Common myeloid progenitor, CD34-positive (primary cell): ENCODE results near the gene GRIN3A.

Experiments
- CTCF ChIA-PET: fragments of 350-600 bp; sonication (Branson Sonifier 250); formaldehyde crosslinking; loops from one replicate; lab custom pipeline; 2021; ENCODE audit warnings: antibody characterized with exemption; lab: Charles Lee
- POLR2A ChIA-PET: fragments of 350-600 bp; sonication (Branson Sonifier 250); formaldehyde crosslinking; loops from one replicate; lab custom pipeline; 2021; ENCODE audit warnings: antibody characterized with exemption; lab: Charles Lee
- DNase-seq, 3 donors: peaks; one replicate each; pipeline versions ENCODE4 v3.0.0 to v3.0.0-alpha.2; 2013
- H3K27ac ChIP-seq, 2 experiments: 1 replicate in 1 of 2; 2 replicates in 1 of 2; pipeline ENCODE4 v1.7.0; 2013; ENCODE audit warnings: inconsistent platforms in 2 of 2, low read length in 2 of 2, mild to moderate bottlenecking in 2 of 2, low read depth in 1 of 2, moderate library complexity in 1 of 2; ENCODE audit not compliant: severe bottlenecking in 2 of 2, insufficient read depth in 1 of 2, poor library complexity in 1 of 2
- H3K27me3 ChIP-seq, 5 experiments: replicated peaks in 2 of 5; 1 replicate in 3 of 5; 2 replicates in 2 of 5; pipeline versions ENCODE4 v1.6.1 to v1.7.0; 2013; ENCODE audit warnings: low read length in 4 of 5, mild to moderate bottlenecking in 2 of 5, moderate library complexity in 2 of 5, inconsistent platforms in 1 of 5; ENCODE audit not compliant: insufficient read depth in 5 of 5, control insufficient read depth in 4 of 5
- H3K36me3 ChIP-seq, 4 experiments: 1 replicate in 2 of 4; 2 replicates in 2 of 4; pipeline versions ENCODE4 v1.6.1 to v1.7.0; 2013; ENCODE audit warnings: low read length in 3 of 4, control low read depth in 1 of 4, mild to moderate bottlenecking in 1 of 4; ENCODE audit not compliant: control insufficient read depth in 4 of 4, insufficient read depth in 4 of 4
- H3K4me1 ChIP-seq, 4 experiments: 1 replicate in 3 of 4; 2 replicates in 1 of 4; pipeline versions ENCODE4 v1.6.1 to v1.7.1; 2013; ENCODE audit warnings: low read length in 3 of 4, mild to moderate bottlenecking in 3 of 4, control low read depth in 1 of 4, inconsistent platforms in 1 of 4, moderate library complexity in 1 of 4; ENCODE audit not compliant: control insufficient read depth in 4 of 4, insufficient read depth in 4 of 4; ENCODE audit errors: control extremely low read depth in 1 of 4
- H3K4me3 ChIP-seq, 7 experiments: 1 replicate in 4 of 7; 2 replicates in 3 of 7; pipeline versions ENCODE4 v1.5.1 to v1.7.0; 2013; ENCODE audit warnings: mild to moderate bottlenecking in 7 of 7, low read length in 6 of 7, moderate library complexity in 6 of 7, inconsistent platforms in 2 of 7, low read depth in 2 of 7, control low read depth in 1 of 7; ENCODE audit not compliant: insufficient read depth in 4 of 7, control insufficient read depth in 1 of 7; ENCODE audit errors: extremely low read depth in 1 of 7
- H3K9me3 ChIP-seq, 5 experiments: 1 replicate in 4 of 5; 2 replicates in 1 of 5; pipeline versions ENCODE4 v1.6.1 to v1.7.1; 2013; ENCODE audit warnings: low read length in 4 of 5, mild to moderate bottlenecking in 2 of 5, inconsistent platforms in 1 of 5, low read depth in 1 of 5, moderate library complexity in 1 of 5; ENCODE audit not compliant: control insufficient read depth in 4 of 5, insufficient read depth in 2 of 5; ENCODE audit errors: control extremely low read depth in 1 of 5
- WGBS: methylation state at CpG from one replicate; pipeline ENCODE4 v1.1.5; 2013; ENCODE audit not compliant: insufficient coverage; 5-methylcytosine and 5-hydroxymethylcytosine counted together

Gene GRIN3A

DNA sequence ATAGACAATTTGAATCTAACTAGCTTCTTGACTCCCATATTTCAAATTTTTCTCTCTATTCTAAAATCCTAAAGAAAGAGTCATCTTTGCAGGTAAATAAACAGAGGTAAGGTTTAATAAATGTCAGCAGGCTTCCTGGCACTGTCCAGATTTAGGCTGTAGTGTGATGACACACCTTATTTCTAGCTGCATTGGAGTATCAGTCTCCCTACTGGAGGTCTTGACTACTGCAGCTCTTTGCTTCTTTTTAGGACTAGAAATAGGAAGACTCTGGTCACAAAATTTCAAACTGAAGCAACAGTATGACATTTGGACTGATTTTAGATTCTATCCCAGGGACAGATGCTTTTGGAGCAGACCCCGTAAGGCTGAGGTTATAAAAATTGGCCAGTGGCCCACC, 103.0 kb downstream of the GRIN3A start:
- H3K27me3 ChIP-seq = peaks cover 0 to 2% (median 0%) of the 10 kb centered on the region in 5 experiments
- POLR2A ChIA-PET = interaction anchor here (1.0 kb wide), 1 partner anchor 9 kb away, joined by 3 read pairs; no protein-coding TSS in a partner anchor
- CTCF ChIA-PET = interaction anchor here (1.4 kb wide), 1 partner anchor 9 kb away, joined by 7 read pairs; no protein-coding TSS in a partner anchor

DNA sequence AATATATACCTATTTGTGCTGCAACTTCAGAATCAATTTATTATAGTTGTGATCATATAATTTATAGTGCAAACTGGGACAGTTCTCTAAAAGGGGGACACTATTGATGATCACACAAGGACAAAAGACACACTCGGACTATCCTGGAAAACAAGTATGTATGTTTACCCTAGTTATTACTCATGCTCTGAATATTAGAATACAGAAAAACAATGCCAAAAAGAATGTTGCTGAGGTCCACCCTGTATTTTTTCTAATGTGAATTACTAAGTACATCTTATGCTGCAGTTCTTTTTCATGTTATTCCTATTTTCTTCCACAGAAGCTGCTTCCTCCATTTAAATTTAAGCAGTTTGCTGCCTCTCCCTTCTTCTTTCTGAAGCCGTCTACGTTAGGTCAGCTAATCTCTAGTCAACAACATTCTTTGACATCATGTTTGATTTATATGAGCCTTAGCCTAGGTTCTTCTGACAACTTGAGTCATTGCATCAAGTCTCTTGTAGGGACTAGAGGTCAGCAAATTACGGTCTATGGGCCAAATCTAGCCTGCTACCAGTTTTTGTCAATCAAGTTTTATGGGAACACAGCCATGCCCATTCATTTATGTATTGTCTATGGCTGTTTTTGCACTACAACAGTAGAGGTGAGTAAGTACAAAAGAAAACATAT, 103.6 kb downstream of the GRIN3A start:
- no peaks in the 10 kb centered on the region for H3K36me3 ChIP-seq
- peaks cover 0 to 2% (median 0%) of the 10 kb centered on the region in 5 experiments for H3K27me3 ChIP-seq
- H3K4me3 ChIP-seq = no peak overlapping the region
- 83% methylated on average over 1 of the region's 4 CpGs for WGBS
- H3K4me1 ChIP-seq = peaks cover 0 to 4% (median 0%) of the 10 kb centered on the region in 4 experiments
- DNase-seq = no peak
- ChIA-PET POLR2A (interaction anchor here (1.0 kb wide), 1 partner anchor 8 kb away, joined by 3 read pairs; no protein-coding TSS in a partner anchor), CTCF (no interaction called here)
- no peaks in the 10 kb centered on the region for H3K9me3 ChIP-seq
- no peak overlapping the region for H3K27ac ChIP-seq

More for the DNA sequence above, 103.0 kb downstream of the GRIN3A start:
- WGBS = no CpG with 5 or more reads among the region's 1 CpG
- Histone ChIP-seq H3K9me3 (no peaks in the 10 kb centered on the region), H3K4me1 (peaks cover 0 to 4% (median 0%) of the 10 kb centered on the region in 4 experiments), H3K27ac (no peak overlapping the region), H3K4me3 (no peak overlapping the region), H3K36me3 (no peaks in the 10 kb centered on the region)
- no peak for DNase-seq

DNA sequence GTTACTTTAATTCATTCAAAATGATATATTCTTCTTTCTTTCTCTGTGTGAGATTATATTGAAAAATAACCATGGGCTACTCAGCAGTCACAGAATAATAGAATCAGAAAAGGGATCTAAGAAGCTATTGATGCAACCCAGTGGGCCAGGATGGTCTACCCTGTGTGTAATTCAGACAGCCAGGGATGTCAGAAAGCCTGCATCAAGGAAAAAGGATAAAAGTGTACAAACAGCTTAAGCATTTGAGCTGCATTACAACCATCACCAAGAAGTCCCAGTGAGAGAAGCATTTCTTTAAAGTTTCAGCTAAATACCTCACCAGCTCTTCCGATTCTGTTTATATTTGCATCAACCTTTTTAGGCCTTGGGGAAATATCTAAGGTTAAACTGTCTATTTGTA, 105.8 kb downstream of the GRIN3A start:
- Histone ChIP-seq H3K4me1 (peaks cover 0 to 4% (median 0%) of the 10 kb centered on the region in 4 experiments), H3K27me3 (peaks cover 0 to 2% (median 0%) of the 10 kb centered on the region in 5 experiments), H3K27ac (no peak overlapping the region), H3K4me3 (no peak overlapping the region), H3K9me3 (no peaks in the 10 kb centered on the region), H3K36me3 (no peaks in the 10 kb centered on the region)
- WGBS = no CpG with 5 or more reads among the region's 1 CpG
- ChIA-PET CTCF (interaction anchor here (1.4 kb wide), 1 partner anchor 12 kb away, joined by 5 read pairs; no protein-coding TSS in a partner anchor), POLR2A (no interaction called here)
- DNase-seq = no peak

DNA sequence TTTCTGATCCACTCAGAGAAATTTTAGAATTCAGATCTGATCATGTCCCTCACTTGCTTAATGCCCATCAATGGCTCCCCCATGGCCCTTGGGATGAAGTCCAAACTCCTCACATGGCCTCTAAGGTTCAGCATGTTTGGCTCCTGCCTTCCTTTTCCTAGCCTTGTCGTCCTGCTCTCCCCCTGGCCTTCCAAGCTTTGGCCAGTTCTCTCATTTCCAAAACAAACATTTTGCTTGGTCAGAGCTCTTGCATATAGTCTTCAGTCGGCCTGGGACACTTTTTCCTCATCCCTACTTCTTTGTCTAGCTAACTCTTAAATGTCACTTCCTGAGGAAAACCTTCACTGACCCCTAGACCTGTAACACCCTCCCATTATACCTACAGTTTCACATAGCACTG, 106.6 kb downstream of the GRIN3A start:
- H3K4me3 ChIP-seq = no peak overlapping the region
- CTCF ChIA-PET = no interaction called here
- peaks cover 0 to 11% (median under 1%) of the 10 kb centered on the region in 4 experiments for H3K4me1 ChIP-seq
- no peaks in the 10 kb centered on the region for H3K36me3 ChIP-seq
- 90% methylated on average over 2 of the region's 2 CpGs for WGBS
- H3K27ac ChIP-seq = no peak overlapping the region
- POLR2A ChIA-PET = no interaction called here
- no peak for DNase-seq
- H3K9me3 ChIP-seq = no peaks in the 10 kb centered on the region
- H3K27me3 ChIP-seq = peaks cover 0 to 2% (median 0%) of the 10 kb centered on the region in 5 experiments

DNA sequence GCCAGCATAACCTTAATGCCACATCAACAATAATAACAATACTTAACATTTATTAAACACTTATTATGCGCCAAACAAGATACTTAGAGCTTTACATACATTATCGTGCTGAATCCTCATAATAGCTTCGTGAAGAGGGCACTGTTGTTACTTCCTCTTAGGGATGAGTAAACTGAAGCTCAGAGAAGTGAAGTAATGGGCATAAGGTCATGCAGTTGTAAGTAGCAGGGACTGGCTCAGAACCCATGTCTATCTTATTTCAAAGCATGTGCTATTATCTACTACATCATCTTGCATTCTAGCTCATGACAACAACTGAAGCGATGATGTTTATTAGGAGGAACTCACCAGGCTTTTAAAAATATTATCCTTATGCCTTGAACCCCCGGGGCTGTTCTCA, 108.8 kb downstream of the GRIN3A start:
- DNase-seq = no peak
- H3K4me3 ChIP-seq = no peak overlapping the region
- H3K27me3 ChIP-seq = peaks cover 0 to 2% (median 0%) of the 10 kb centered on the region in 5 experiments
- ChIA-PET POLR2A (no interaction called here), CTCF (interaction anchor here (0.8 kb wide), 1 partner anchor 27 kb away, joined by 3 read pairs; no protein-coding TSS in a partner anchor)
- H3K36me3 ChIP-seq = no peaks in the 10 kb centered on the region
- H3K9me3 ChIP-seq = no peaks in the 10 kb centered on the region
- peaks cover 1 to 25% (median 15%) of the 10 kb centered on the region in 4 experiments for H3K4me1 ChIP-seq
- H3K27ac ChIP-seq = no peak overlapping the region
- 100% methylated on average over 1 of the region's 5 CpGs for WGBS

DNA sequence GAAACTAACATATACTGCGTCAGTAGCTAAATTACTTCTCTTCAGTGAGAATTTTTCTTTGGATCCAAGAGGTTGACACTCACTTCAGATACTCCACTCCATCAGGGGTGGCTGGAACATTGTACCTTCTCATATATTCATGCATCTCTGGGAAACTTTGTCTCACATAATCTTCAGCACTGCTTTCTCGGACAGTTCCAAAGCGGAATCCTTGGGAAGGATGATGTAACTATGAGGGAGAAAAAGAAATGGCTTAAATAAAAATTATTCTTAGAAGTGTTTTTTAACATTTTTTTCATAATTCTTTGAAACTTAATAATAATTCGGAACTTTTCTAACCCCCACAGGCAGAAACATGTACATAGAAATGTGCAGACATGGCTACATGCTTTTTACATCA, 110.3 kb downstream of the GRIN3A start:
- ChIA-PET CTCF (no interaction called here), POLR2A (no interaction called here)
- peaks cover 1 to 25% (median 15%) of the 10 kb centered on the region in 4 experiments for H3K4me1 ChIP-seq
- WGBS = 100% methylated on average over 2 of the region's 4 CpGs
- H3K27ac ChIP-seq = no peak overlapping the region
- H3K27me3 ChIP-seq = peaks cover 0 to 2% (median 0%) of the 10 kb centered on the region in 5 experiments
- no peak for DNase-seq
- no peak overlapping the region for H3K4me3 ChIP-seq
- H3K9me3 ChIP-seq = no peaks in the 10 kb centered on the region
- H3K36me3 ChIP-seq = no peaks in the 10 kb centered on the region

DNA sequence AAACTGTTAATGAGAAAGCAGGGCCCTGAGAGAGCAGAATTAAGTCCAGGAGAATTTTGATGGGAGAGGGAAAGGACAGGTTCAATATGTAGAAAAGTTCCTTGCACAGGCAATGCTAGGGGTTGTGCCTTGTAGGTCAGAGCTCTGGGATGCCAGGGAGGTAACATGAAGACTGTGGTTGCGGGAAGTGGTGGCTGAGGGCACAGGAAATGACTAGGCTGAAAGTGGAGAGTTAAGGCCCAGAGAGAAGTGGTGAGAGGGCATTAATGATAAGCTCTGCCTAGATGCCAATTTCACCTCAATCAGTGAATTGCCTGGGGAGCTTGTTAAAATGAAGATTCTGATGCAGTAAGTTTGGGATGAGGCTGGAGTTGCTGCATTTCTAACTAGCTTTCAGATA, 112.2 kb downstream of the GRIN3A start:
- H3K27ac ChIP-seq = no peak overlapping the region
- no peaks in the 10 kb centered on the region for H3K27me3 ChIP-seq
- no peaks in the 10 kb centered on the region for H3K36me3 ChIP-seq
- DNase-seq = peak; percentile 71 to 93 (median 89)
- CTCF ChIA-PET = interaction anchor here (1.6 to 2.1 kb wide), 3 partner anchors 10 to 25 kb away, joined by 5 to 8 read pairs (median 7); no protein-coding TSS in a partner anchor
- H3K4me3 ChIP-seq = peak overlapping the region in 1 of 7 experiments; percentile 18
- POLR2A ChIA-PET = interaction anchor here (1.1 kb wide), 1 partner anchor 9 kb away, joined by 3 read pairs; no protein-coding TSS in a partner anchor
- no CpG with 5 or more reads among the region's 1 CpG for WGBS
- H3K4me1 ChIP-seq = peaks cover 1 to 25% (median 15%) of the 10 kb centered on the region in 4 experiments
- H3K9me3 ChIP-seq = no peaks in the 10 kb centered on the region
